Measurements from ENCODE around the gene MIOX.

The MIOX gene

GRCh38 chr22:50473088-50473487, 13.6 kb upstream of the MIOX start:
- DNase-seq: no peak

DNA sequence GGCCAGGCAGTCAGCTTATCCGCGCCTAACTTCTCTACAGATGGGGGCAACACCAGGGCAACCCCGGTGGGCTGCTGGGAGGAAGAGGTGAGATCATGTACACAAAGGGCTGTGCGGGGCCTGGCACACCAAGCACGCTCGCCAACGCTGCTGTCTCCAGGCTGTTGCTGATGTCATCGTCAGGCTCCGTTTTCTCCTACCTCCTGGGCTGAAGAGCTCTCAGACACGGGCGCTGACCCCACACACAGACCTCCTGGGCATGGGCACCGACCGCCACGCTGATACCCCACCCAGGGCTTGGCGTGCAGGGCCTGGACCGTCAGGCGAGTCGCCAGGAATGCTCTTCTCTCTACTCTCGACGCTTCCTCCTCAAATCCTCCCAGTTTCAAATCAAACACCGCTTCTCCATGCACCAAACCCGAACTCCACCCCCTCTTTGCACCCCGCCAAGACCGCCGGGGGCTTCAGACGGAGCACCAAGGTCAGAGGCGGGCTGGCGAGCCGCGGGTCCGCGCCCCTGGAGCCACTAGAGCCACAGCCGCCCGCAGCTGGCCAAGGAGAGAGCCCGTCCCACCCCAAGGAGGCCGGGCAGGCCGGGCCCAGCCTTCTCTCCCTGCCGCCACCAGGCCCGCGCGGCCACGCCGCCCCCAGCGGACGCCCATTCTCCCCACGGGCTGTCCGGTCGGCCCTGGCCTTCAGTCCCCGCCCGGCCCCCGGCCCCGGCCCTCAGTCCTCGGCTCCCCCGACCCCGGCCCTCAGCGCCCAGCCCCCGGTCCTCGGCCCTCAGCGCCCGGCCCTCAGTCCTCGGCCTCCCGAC, 12.6 kb upstream of the MIOX start:
- peak in 9 of 56 donors; percentile 12 to 36 (median 27) for DNase-seq

GRCh38 chr22:50474710-50475651, 11.7 kb upstream of the MIOX start, which contains the start of gene SBF1:
Gene SBF1, minus strand, starts transcription at chr22:50475035. Its CDS starts 195 bp downstream, at chr22:50474840.
- DNase-seq: peak; percentile 41 to 94 (median 80)

GRCh38 chr22:50475652-50476002, 11.0 kb upstream of the MIOX start:
- DNase-seq: no peak

GRCh38 chr22:50476868-50477267, 9.8 kb upstream of the MIOX start:
- DNase-seq: no peak

DNA sequence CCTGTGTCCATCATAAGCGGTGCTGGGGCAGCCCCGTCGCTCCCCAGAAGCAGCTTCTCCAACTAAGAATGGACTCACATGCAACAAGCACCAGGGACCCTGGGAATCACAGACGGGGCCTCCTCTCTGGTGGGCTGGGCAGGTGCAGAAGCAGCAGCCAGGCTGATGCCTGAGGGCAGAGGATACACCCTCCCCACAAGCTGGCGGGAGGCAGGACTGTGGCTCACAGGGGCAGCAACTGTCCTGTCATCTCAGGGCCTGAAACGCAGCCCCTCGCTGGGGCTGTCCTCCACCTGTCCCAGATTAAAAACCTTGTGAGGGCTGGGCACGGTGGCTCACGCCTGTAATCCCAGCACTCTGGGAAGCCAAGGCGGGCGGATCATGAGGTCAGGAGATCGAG, 8.7 kb upstream of the MIOX start:
- no peak for DNase-seq

DNA sequence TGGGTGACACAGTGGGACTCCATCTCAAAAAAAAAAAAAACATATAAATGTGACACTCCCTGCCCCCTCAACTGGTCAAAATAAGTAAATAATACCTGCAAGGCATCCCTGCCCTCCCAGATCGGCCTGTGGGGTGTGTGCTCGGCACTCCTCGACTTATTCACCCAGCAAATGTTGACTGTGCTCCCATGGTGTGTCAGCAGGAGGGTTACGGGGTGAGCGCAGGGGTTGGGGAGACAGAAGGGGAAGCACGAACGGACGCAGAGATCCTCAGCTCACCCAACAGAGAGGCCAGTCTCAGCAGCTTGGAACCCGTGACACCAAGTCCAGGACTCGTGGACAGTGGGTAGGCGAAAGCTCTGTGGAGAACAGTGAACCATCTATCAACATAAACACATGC, 6.9 kb upstream of the MIOX start:
- DNase-seq: no peak

DNA sequence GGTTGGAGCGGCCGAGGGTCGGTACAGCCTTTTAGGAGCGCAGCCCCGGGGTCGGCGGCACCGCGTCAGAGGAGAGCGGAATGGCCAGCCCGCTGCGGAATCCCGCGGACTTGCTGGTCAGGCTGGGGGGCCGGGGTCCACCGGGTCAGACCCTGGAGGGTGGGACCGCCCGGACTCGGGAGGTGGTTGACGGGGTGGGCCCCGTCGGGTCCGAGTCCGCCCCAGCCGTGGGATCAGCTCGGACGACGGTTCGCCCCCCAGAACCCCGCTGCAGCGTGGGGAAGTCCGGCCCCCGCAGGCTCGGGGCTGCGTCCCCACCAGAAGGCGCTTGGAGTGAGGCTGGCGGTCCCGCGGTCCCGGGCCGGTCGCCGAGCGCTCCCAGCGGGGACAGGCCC, 5.6 kb upstream of the MIOX start:
- no peak for DNase-seq

- no peak for DNase-seq
Observed at GRCh38 chr22:50481440-50482106, 5.1 kb upstream of the MIOX start, which contains the start of gene ADM2. Gene ADM2, plus strand, starts transcription at chr22:50481543. Its CDS starts 305 bp downstream, at chr22:50481848.

- no peak for DNase-seq
Observed at GRCh38 chr22:50482107-50483074, 4.3 kb upstream of the MIOX start.

DNA sequence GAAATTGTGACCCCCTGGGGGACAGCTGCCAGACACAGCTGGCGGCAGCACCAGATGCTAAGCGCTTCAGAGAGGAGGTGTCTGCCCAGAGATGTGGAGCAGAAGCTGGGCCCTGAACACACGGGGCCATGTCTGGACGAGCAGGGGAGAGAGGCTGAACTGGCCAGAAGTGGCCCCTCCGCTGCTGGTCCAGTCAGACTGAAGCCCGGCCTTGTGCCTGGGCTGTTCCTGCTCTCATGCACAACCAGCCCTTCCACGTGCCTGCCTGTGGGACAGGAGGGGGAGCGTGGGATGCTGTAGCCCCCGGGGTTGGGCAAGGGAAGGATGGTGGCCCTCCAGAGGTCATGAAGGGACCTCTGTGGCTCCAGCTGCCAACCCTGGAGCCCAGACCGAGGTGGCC, 3.6 kb upstream of the MIOX start:
- DNase-seq: no peak

DNA sequence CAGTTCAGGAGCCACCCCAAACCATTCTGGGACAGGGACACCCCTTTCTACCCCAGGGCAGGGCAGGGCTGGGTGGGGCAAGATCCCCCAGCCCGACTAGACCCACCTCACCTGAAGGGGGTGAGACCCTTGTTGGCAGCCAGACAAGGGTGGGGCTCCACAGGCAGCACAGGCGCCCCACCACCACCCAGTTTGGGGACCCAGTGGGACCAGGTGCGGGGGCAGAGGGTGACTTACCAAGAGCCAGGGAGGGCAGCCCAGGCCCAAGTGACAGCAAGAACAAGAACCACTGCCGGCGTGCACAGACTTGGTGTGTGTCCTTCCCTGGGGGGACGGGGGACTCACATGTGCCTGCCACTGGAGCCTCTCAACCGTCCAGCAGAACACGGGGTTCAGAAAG, 3.1 kb upstream of the MIOX start:
- DNase-seq: no peak

- no peak for DNase-seq
Observed at GRCh38 chr22:50483977-50484853, 2.4 kb upstream of the MIOX start.

DNA sequence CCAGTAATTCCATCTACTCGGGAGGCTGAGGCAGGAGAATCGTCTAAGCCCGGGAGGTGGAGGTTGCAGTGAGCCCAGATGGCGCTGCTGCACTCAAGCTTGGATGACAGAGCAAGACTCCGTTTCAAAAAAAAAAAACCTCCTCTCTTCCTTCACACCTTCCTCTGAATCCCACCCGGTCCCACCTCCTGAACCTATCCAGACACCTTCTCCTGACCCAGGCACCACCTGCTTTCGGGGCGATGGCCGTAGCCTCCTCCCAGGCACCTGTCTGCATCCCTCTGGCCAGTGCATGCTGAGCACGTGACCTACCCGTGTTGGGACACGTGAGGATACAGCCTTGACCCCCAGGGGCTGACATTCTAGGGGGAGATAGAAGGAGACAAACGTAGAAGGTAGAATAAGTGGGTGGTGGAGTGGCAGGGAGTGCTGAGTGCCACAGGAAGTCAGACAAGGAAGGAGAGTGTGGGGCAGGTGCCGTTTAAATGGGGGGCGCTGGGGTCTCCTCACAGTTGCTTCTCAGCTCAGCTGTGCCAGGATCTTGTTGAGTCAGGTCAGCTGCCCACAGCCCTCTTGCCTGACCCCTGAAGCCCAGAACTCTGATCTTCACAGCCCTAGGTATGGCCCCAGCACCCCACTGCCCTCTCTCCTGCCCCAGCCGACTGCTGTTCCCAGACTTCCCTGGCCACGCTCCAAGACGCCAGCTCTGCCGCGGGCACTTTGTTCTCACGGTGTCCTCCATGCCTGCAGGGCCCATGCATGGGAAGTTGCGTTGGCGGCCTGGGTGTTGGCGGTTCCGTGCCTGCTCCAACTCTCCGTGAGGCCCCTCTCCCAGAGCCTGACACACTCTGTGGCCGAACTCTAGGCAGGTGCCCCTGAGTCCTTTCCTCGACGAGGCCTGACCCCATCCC, 1.2 kb upstream of the MIOX start:
- DNase-seq: no peak

- DNase-seq: no peak
Observed at GRCh38 chr22:50487290-50488005, 789 bp downstream of the MIOX start.

DNA sequence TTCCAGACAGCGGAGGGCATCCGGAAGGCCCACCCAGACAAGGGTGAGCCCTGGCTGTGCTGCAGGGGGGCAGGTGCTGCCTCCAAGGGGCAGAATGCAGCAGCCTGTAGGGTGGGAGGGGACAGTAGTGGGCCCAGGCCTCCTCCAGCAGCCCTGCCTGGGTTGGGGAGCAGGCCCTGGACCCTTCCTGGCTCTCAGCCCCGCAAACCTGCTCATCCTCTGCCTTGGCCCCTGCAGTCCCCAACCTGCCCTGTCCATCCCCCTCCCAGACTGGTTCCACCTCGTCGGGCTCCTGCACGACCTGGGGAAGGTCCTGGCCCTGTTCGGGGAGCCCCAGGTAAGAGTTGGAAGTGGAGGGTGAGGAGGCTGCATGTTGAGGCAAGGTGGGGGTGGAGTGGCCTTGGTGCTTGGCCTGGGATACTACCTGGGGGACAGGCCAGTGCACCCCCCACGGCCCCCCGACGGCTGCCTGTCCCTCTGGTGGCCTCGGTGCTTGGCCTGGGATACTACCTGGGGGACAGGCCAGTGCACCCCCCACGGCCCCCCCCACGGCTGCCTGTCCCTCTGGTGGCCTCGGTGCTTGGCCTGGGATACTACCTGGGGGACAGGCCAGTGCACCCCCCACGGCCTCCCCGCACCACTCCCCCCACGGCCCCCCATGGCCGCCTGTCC, 1.5 kb downstream of the MIOX start:
- no peak for DNase-seq

- no peak for DNase-seq
Observed at GRCh38 chr22:50488886-50489285, 2.2 kb downstream of the MIOX start.

All from amygdala (tissue), 56 donors.